ENCODE measurements around the gene ELF1. TPM values are rescaled to one million over a fixed set of nuclear protein-coding genes. Genes with fewer than 3 reads are reported as not detected.
A peak's percentile ranks its signal among the peaks of the same experiment; 100 is the strongest.

The ELF1 gene
- total RNA-seq, 1 donor from 2014 or later: 136 TPM

- ChIA-PET CTCF (interaction anchor here (1.1 to 1.9 kb wide), 5 partner anchors 9 to 99 kb away, joined by 3 to 13 read pairs (median 7); partner anchors contain the start of gene ELF1), POLR2A (interaction anchor here (1.0 to 1.2 kb wide), 2 partner anchors 9 to 86 kb away, joined by 3 to 8 read pairs; partner anchors contain the start of gene WBP4)
- intact Hi-C loops (cut with micrococcal nuclease): loop anchor here (2.0 kb wide), 2 partner anchors 15 to 43 kb away; partner anchors contain the start of gene ELF1
- H3K4me1 Mint-ChIP-seq: peaks cover 97% of the 10 kb centered on the region
- DNase-seq: no peak
- no peak overlapping the region for H3K27ac Mint-ChIP-seq
- TF ChIP-seq CTCF (IDR thresholded peaks at IDR 0.05): no peak
- no peak overlapping the region for H3K4me3 Mint-ChIP-seq
- no peaks in the 10 kb centered on the region for H3K27me3 Mint-ChIP-seq
- no peak for ATAC-seq (ENCODE audit: low read depth)
- peaks cover 57% of the 10 kb centered on the region for H3K36me3 Mint-ChIP-seq (ENCODE audit: low read depth)
- H3K9me3 Mint-ChIP-seq: no peaks in the 10 kb centered on the region
Observed at GRCh38 chr13:40975441-40975840, 43.7 kb downstream of the ELF1 start.

GRCh38 chr13:40974460-40975407 lies 44.4 kb downstream of the ELF1 start:
- DNase-seq: no peak

GRCh38 chr13:40973409-40973808 lies 45.7 kb downstream of the ELF1 start:
- POLR2A ChIA-PET: interaction anchor here (0.8 to 1.6 kb wide), 3 partner anchors 46 to 88 kb away, joined by 3 read pairs; partner anchors contain the start of gene ELF1
- Mint-ChIP-seq H3K36me3 (ENCODE audit: low read depth) (peaks cover 51% of the 10 kb centered on the region), H3K27me3 (no peaks in the 10 kb centered on the region), H3K4me1 (peaks cover 98% of the 10 kb centered on the region), H3K9me3 (no peaks in the 10 kb centered on the region), H3K27ac (peak overlapping the region; percentile 63), H3K4me3 (peak overlapping the region; percentile 58)
- intact Hi-C loops (cut with micrococcal nuclease): loop anchor here (5.0 kb wide), 1 partner anchor 249 kb away; no protein-coding TSS in a partner anchor
- no peak for DNase-seq
- CTCF ChIA-PET: interaction anchor here (0.9 to 2.8 kb wide), 6 partner anchors 12 to 87 kb away, joined by 5 to 36 read pairs (median 12); partner anchors contain the start of gene ELF1
- ATAC-seq (ENCODE audit: low read depth): no peak
- no peak for TF ChIP-seq CTCF (IDR thresholded peaks at IDR 0.05)

More at GRCh38 chr13:40974460-40975407, 44.4 kb downstream of the ELF1 start:
- no peaks in the 10 kb centered on the region for H3K27me3 Mint-ChIP-seq
- H3K27ac Mint-ChIP-seq: peak overlapping the region; percentile 59
- H3K36me3 Mint-ChIP-seq (ENCODE audit: low read depth): peaks cover 52% of the 10 kb centered on the region
- CTCF ChIA-PET: interaction anchor here (0.6 to 2.8 kb wide), 24 partner anchors 10 to 197 kb away, joined by 3 to 36 read pairs (median 4); partner anchors contain the start of gene ELF1
- no peak for TF ChIP-seq CTCF (IDR thresholded peaks at IDR 0.05)
- POLR2A ChIA-PET: interaction anchor here (0.7 to 1.2 kb wide), 7 partner anchors 10 to 86 kb away, joined by 3 to 8 read pairs (median 4); partner anchors contain the start of genes ELF1 and WBP4
- ATAC-seq (ENCODE audit: low read depth): peak; percentile 89
- H3K4me3 Mint-ChIP-seq: peak overlapping the region; percentile 72
- intact Hi-C loops (cut with micrococcal nuclease): loop anchor here (1.0 to 5.0 kb wide), 8 partner anchors 8 to 248 kb away; partner anchors contain the start of gene ELF1
- peaks cover 97% of the 10 kb centered on the region for H3K4me1 Mint-ChIP-seq
- no peaks in the 10 kb centered on the region for H3K9me3 Mint-ChIP-seq

GRCh38 chr13:40971321-40971720 lies 47.8 kb downstream of the ELF1 start:
- Mint-ChIP-seq H3K36me3 (ENCODE audit: low read depth) (peaks cover 46% of the 10 kb centered on the region), H3K4me1 (peaks cover 99% of the 10 kb centered on the region), H3K4me3 (no peak overlapping the region), H3K27ac (peak overlapping the region; percentile 63), H3K9me3 (no peaks in the 10 kb centered on the region), H3K27me3 (no peaks in the 10 kb centered on the region)
- DNase-seq (no peak), ATAC-seq (ENCODE audit: low read depth) (no peak)
- intact Hi-C loops (cut with micrococcal nuclease): loop anchor here (5.0 kb wide), 1 partner anchor 251 kb away; no protein-coding TSS in a partner anchor
- CTCF ChIA-PET: interaction anchor here (0.7 to 2.9 kb wide), 2 partner anchors 48 to 83 kb away, joined by 3 to 11 read pairs; partner anchors contain the start of gene ELF1
- POLR2A ChIA-PET: interaction anchor here (0.6 kb wide), 2 partner anchors 188 to 192 kb away, joined by 5 to 7 read pairs; no protein-coding TSS in a partner anchor
- no peak for TF ChIP-seq CTCF (IDR thresholded peaks at IDR 0.05)

Measured in activated B cell treated with CpG ODN at 0.5 μM for 24 hours (primary cell).